Fibroblast of skin of right biceps (primary cell): ENCODE results near the gene NR4A3.

Experiments used
- DNase-seq: peaks from one replicate; pipeline ENCODE4 v3.0.0-alpha.2; 2013

The NR4A3 gene

DNA sequence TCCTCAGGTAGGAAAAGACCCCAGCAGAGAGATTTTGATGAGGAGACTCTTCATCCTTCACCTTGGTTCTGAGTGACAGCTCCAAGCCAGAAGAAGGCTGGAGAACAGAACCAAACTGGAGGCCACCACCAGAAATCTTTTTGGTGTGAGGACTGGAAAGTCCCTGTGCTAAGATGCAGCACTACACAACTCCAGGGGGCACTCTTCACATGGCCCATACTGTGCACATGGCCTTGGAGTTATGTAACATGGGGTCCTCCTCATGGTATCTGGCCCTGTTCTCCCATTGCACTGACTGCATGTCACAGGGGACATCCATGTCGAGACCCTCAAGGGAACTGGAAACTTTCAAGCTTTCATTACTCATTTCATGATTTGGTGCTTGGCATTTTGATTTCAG, 67.4 kb downstream of the NR4A3 start:
- no peak for DNase-seq

DNA sequence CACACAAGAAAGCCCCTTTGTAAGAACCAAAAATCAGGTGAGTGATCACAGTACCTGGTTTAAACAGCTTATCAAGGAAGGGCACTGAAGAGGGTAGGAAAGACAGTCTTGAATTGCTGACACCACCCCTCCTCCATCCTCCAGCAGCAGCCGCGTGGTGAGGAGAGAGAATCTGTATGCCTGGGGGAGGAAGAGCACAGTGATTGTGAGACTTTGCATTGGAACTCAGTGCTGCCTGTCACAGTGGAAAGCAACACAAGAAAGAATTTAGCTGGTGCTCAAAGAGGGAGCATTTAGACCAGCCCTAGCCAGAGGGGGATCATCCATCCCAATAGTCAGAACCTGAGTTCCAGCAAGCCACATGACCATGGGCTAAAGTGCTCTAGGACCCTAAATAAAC, 73.1 kb downstream of the NR4A3 start:
- no peak for DNase-seq

DNA sequence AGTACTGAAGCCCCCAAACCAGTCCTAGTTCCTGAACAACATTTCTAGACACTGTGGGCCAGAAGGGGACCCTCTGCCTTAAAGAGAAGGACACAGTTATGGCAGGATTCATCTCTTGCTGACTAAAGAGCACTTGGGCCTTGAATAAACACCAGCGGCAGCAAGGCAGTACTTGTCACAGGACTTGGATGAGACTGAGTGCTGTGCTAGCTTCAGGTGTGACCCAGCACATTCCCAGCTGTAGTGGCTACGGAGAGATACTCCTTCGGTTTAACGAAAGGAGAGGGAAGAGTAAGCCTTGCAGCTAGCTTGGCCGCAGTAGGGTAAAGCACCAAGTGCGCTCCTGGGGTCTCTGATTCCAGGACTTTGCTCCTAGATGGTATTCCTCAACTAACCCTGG, 73.8 kb downstream of the NR4A3 start:
- DNase-seq: no peak

DNA sequence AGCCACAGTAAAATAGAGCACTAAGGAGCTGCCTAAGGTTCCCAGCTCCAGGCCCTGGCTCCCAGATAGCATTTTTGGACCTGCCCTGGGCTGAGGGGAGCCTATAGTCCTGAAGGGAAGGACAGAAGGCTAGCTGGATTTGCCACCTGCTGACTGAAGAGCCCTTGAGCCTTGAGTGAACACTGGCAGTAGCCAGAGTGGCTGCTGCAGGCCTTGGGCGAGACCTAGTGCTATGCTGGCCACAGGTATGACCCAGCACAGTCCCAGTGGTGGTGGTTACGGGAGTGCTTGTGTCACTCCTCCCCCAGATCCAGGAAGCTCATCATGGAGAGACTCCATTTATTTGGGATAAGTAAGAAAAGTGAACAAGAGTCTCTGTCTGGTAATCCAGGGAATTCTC, 74.4 kb downstream of the NR4A3 start:
- DNase-seq: no peak

GRCh38 chr9:99903393-99903792, 81.7 kb downstream of the NR4A3 start:
- no peak for DNase-seq

DNA sequence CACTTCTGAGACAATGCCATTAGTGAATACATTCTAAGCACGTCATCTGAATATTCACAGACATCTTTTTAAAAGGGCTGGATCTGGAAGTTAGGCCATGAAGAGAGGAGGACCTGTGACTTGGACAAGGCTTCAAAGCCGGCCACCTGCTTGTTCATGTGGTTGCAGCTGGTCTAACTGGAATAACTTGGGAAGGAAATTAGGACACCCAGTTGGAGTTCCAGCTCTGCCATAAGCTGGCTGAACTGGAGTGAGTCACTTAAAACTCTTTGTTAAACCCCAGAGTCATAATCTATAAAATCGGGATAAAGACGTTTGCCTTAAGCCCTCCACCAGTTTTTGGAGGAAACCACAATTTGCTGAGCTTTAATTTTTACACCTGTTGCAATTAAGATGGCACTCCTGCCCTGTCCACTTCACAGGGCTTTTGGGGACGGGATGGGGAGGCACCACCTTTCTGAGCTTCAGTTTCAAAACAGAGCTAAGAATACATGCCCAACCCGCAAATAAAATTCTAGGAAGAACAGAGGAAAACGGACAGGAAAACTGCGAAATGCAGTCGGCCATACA, 84.2 kb downstream of the NR4A3 start:
- DNase-seq: no peak

- peak; percentile 76 for DNase-seq
Observed at GRCh38 chr9:99906403-99907207, 84.9 kb downstream of the NR4A3 start, which contains the start of gene STX17. Gene STX17, plus strand, starts transcription at chr9:99906654. Its CDS starts 8,586 bp downstream, at chr9:99915240.

GRCh38 chr9:99907208-99907532, 85.5 kb downstream of the NR4A3 start:
- no peak for DNase-seq

GRCh38 chr9:99911600-99911999, 89.9 kb downstream of the NR4A3 start:
- no peak for DNase-seq
